Activated CD4-positive, alpha-beta memory T cell treated with anti-CD3 and anti-CD28 coated beads, Interleukin-2, amount 10 ng/mL, durations not matched to agents 7 days and 5 days (primary cell): ENCODE results near the gene KRI1. TPM values are rescaled to one million over a fixed set of nuclear protein-coding genes. Genes with fewer than 3 reads are reported as not detected.
"Not testable (repeated sequence)": the region's sequence is repeated elsewhere in the genome, so short reads cannot be mapped to it uniquely, and the experiment has no call there.

ENCODE experiments used
- CTCF ChIA-PET: fragments of 350-600 bp; sonication (Branson Sonifier 250); formaldehyde crosslinking; loops from one replicate; lab custom pipeline; 2021; ENCODE audit warnings: antibody characterized with exemption, inconsistent platforms; lab: Charles Lee
- POLR2A ChIA-PET: fragments of 350-600 bp; sonication (Branson Sonifier 250); formaldehyde crosslinking; loops from one replicate; lab custom pipeline; 2021; ENCODE audit warnings: antibody characterized with exemption; lab: Charles Lee
- DNase-seq: peaks from one replicate; pipeline ENCODE4 v3.0.0-alpha.2; 2020
- H3K27ac Mint-ChIP-seq: one replicate; pipeline ENCODE4 v1.8.0; 2021; ENCODE audit warnings: mild to moderate bottlenecking, mixed read lengths
- H3K27me3 Mint-ChIP-seq: one replicate; pipeline ENCODE4 v1.8.0; 2021; ENCODE audit warnings: mixed read lengths
- H3K36me3 Mint-ChIP-seq: one replicate; pipeline ENCODE4 v1.8.0; 2021; ENCODE audit warnings: low read depth, mixed read lengths
- H3K4me1 Mint-ChIP-seq: one replicate; pipeline ENCODE4 v1.8.0; 2021; ENCODE audit warnings: mixed read lengths
- H3K4me3 Mint-ChIP-seq: one replicate; pipeline ENCODE4 v1.8.0; 2021; ENCODE audit warnings: mild to moderate bottlenecking, mixed read lengths
- H3K9me3 Mint-ChIP-seq: one replicate; pipeline ENCODE4 v1.8.0; 2021; ENCODE audit warnings: mixed read lengths
- total RNA-seq, 2 experiments: library from RNA; stranded (reverse); gene quantifications; one replicate each; pipeline ENCODE4 v1.2.3, GENCODE V29; 2021

KRI1 gene
- total RNA-seq, 2 experiments from 2014 or later, result 45.5 TPM

GRCh38 chr19:10593148-10593547 lies 27.3 kb upstream of the KRI1 start:
- no peak overlapping the region for H3K27ac Mint-ChIP-seq
- H3K27me3 Mint-ChIP-seq, result peaks cover 5% of the 10 kb centered on the region
- H3K4me1 Mint-ChIP-seq, result peaks cover 27% of the 10 kb centered on the region
- CTCF ChIA-PET, result interaction anchor here (0.9 to 2.2 kb wide), 2 partner anchors 12 to 51 kb away, joined by 4 to 8 read pairs; no protein-coding TSS in a partner anchor
- H3K9me3 Mint-ChIP-seq, result no peaks in the 10 kb centered on the region
- H3K4me3 Mint-ChIP-seq, result no peak overlapping the region
- no peak for DNase-seq
- no peaks in the 10 kb centered on the region for H3K36me3 Mint-ChIP-seq
- POLR2A ChIA-PET, result interaction anchor here (1.4 kb wide), 1 partner anchor 10 kb away, joined by 6 read pairs; no protein-coding TSS in a partner anchor

- Mint-ChIP-seq H3K4me3 (no peak overlapping the region), H3K27ac (no peak overlapping the region), H3K27me3 (peaks cover 21% of the 10 kb centered on the region), H3K9me3 (no peaks in the 10 kb centered on the region), H3K36me3 (peaks cover 6% of the 10 kb centered on the region), H3K4me1 (peaks cover 22% of the 10 kb centered on the region)
- no peak for DNase-seq
- ChIA-PET CTCF (no interaction called here), POLR2A (interaction anchor here (2.9 kb wide), 1 partner anchor 15 kb away, joined by 15 read pairs; no protein-coding TSS in a partner anchor)
Measured at GRCh38 chr19:10587839-10588150, 22.0 kb upstream of the KRI1 start.

DNA sequence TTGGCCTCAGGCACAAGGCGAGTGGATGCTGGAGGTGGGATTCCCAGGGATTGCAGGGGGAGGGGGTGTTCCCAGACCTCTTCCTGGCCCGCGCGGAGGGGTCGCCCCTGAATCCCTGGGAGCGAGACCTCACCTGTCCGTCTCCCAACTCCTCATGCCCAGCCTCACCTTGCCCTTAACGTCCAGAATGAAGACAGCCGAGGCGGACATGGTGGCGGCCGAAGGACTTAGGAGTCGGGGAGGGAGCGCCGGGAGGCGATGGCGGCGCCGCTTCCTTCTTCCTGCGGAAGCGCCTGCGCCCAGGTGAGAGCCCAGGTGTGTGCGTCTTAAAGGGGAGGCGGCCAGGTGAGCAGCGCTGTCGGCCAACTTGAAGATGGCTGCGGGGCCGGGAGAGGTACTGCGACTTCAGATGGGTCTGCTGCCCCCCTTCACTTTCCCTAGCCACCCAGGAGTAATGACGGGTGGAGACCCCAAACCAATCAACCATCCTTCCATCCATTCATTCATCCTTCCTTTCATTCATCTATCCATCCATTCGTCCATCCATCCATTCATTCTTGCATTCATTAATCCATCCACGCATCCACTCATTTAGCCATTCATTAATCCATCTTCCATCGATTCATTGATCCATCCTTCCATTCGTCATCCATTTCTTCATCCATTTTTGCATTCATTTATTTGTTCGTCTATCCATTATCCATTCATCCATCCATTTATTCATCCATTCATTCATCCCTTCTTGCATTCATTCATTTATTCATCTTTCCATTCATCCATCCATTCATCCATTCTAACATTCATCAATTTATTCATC lies 21.4 kb upstream of the KRI1 start, which contains the start of gene AP1M2:
AP1M2 (minus strand) TSS at position 291 of the 817 bp plus-strand sequence; CDS start at position 210, 81 bp downstream.
- peaks cover 6% of the 10 kb centered on the region for H3K36me3 Mint-ChIP-seq
- H3K9me3 Mint-ChIP-seq, result no peaks in the 10 kb centered on the region
- CTCF ChIA-PET, result no interaction called here
- H3K4me3 Mint-ChIP-seq, result no peak within 1 kb of the TSS
- H3K27ac Mint-ChIP-seq, result no peak within 1 kb of the TSS
- H3K4me1 Mint-ChIP-seq, result peaks cover 22% of the 10 kb centered on the region
- POLR2A ChIA-PET, result no interaction called here
- DNase-seq, result no peak
- H3K27me3 Mint-ChIP-seq, result peaks cover 21% of the 10 kb centered on the region

DNA sequence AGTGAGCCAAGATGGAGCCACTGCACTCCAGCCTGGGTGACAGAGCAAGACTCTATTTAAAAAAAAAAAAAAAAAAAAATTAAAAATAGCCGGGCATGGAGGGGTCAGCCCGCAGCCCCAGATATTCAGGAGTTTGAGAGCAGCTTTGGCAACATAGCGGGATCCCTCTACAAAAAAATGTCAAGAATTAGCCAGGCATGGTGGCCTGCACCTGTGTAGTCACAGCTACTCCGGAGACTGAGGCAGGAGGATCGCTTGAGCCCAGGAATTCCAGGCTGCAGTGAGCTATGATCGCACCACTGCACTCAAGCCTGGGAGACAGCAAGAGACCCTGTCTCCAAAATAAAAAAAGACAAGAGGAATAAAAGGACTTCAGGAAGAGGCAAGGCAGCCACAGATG lies 20.6 kb upstream of the KRI1 start:
- Mint-ChIP-seq H3K9me3 (no peaks in the 10 kb centered on the region), H3K4me3 (no peak overlapping the region), H3K27ac (no peak overlapping the region), H3K27me3 (peaks cover 21% of the 10 kb centered on the region), H3K4me1 (peaks cover 22% of the 10 kb centered on the region), H3K36me3 (peaks cover 6% of the 10 kb centered on the region)
- ChIA-PET POLR2A (no interaction called here), CTCF (interaction anchor here (2.7 kb wide), 1 partner anchor 58 kb away, joined by 15 read pairs; no protein-coding TSS in a partner anchor)
- no peak for DNase-seq

- ChIA-PET POLR2A (interaction anchor here (0.9 to 1.5 kb wide), 3 partner anchors 20 to 117 kb away, joined by 3 to 5 read pairs (median 4); no protein-coding TSS in a partner anchor), CTCF (interaction anchor here (0.7 to 5.6 kb wide), 5 partner anchors 21 to 116 kb away, joined by 4 to 230 read pairs (median 15); partner anchors contain the start of gene QTRT1)
- peaks cover 6% of the 10 kb centered on the region for H3K36me3 Mint-ChIP-seq
- H3K27ac Mint-ChIP-seq, result no peak overlapping the region
- no peak overlapping the region for H3K4me3 Mint-ChIP-seq
- H3K4me1 Mint-ChIP-seq, result peaks cover 27% of the 10 kb centered on the region
- DNase-seq, result no peak
- H3K27me3 Mint-ChIP-seq, result peaks cover 18% of the 10 kb centered on the region
- no peaks in the 10 kb centered on the region for H3K9me3 Mint-ChIP-seq
Measured at GRCh38 chr19:10583036-10583776, 17.4 kb upstream of the KRI1 start.

DNA sequence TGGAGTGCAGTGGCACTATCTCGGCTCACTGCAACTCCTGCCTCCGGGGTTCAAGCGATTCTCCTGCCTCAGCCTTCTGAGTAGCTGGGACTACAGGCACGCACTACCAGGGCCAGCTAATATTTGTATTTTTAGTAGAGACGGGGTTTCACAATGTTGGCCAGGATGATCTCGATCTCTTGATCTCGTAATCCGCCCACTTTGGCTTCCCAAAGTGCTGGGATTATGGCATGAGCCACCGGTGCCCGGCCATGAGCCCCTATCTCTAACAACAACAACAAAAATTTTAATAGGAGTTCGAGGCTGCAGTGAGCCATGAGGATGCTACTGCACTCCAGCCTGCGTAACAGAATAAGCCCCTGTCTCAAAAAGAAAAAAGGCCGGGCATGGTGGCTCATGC lies 16.3 kb upstream of the KRI1 start:
- Mint-ChIP-seq H3K4me3 (no peak overlapping the region), H3K27ac (no peak overlapping the region), H3K36me3 (no peaks in the 10 kb centered on the region), H3K9me3 (no peaks in the 10 kb centered on the region), H3K4me1 (peaks cover 21% of the 10 kb centered on the region), H3K27me3 (peaks cover 9% of the 10 kb centered on the region)
- CTCF ChIA-PET, result interaction anchor here (0.9 to 5.6 kb wide), 23 partner anchors 15 to 135 kb away, joined by 3 to 230 read pairs (median 7); partner anchors contain the start of genes DNM2, KRI1, QTRT1 and S1PR5
- POLR2A ChIA-PET, result interaction anchor here (0.9 to 2.1 kb wide), 5 partner anchors 21 to 118 kb away, joined by 3 to 20 read pairs (median 5); no protein-coding TSS in a partner anchor
- no peak for DNase-seq

DNA sequence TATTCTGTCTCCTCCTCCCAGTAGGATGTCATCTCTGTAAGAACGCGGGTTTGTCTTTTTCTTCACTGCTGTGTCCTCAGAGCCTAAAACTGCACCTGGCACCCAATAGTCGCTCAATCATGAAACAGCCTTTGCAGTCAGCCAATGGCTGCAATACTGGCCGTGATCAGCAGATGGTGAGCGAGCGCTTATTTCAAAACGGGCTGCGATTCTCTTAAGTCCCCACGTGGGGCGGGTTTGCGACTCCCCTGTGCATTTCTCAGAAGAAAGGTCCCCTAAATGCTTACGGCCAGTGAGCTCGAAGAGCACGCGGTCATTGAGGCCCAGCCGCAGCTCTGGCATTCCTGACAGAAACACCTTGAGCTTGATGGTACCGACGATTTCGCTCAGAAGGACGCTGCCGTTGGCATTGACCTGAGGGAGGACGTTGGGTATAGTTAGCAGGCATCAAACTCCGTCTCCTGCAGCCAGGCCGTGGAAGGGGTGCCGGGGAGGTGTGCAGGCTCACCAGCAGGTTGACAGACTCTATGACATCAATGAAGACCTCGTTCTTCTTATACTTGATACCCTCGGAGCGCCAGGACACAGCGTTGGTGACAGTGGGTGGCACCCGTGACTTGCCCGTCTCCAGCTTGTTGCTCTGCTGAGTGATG lies 15.3 kb upstream of the KRI1 start:
- Mint-ChIP-seq H3K27me3 (peaks cover 1% of the 10 kb centered on the region), H3K36me3 (no peaks in the 10 kb centered on the region), H3K27ac (no peak overlapping the region), H3K4me1 (peaks cover 21% of the 10 kb centered on the region), H3K9me3 (no peaks in the 10 kb centered on the region), H3K4me3 (no peak overlapping the region)
- peak; percentile 93 for DNase-seq
- CTCF ChIA-PET, result interaction anchor here (0.7 to 5.6 kb wide), 40 partner anchors 8 to 265 kb away, joined by 3 to 230 read pairs (median 6); partner anchors contain the start of genes CDC37, CDKN2D, DNM2 and KRI1
- POLR2A ChIA-PET, result interaction anchor here (0.6 to 2.1 kb wide), 10 partner anchors 22 to 119 kb away, joined by 3 to 20 read pairs (median 4); no protein-coding TSS in a partner anchor

DNA sequence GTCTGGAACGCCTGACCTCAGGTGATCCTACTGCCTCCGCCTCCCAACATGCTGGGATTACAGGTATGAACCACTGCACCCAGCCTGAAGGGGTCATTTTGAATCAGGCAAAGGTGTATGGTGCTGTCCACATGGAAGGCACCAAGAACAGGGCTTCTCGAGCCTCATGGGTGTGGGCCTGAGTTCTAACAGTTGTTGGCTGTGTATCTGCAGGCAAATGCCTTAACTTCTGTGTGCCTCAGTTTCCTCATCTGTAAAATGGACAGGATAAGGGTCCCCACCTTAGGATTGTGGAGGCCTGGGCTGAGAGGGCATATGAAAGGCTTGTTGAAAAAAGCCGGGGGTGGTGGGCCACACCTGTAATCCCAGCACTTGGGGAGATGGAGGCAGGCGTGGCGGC lies 12.1 kb upstream of the KRI1 start:
- CTCF ChIA-PET, result interaction anchor here (5.1 to 5.6 kb wide), 2 partner anchors 68 to 121 kb away, joined by 137 to 230 read pairs; partner anchors contain the start of gene QTRT1

GRCh38 chr19:10575011-10575716 lies 9.4 kb upstream of the KRI1 start:
- POLR2A ChIA-PET, result interaction anchor here (1.0 to 1.5 kb wide), 3 partner anchors 21 to 126 kb away, joined by 3 to 4 read pairs (median 3); partner anchors contain the start of gene QTRT1

More for the DNA sequence above, 12.1 kb upstream of the KRI1 start:
- H3K4me3 Mint-ChIP-seq, result no peak overlapping the region
- no peaks in the 10 kb centered on the region for H3K9me3 Mint-ChIP-seq
- H3K4me1 Mint-ChIP-seq, result peaks cover 19% of the 10 kb centered on the region
- POLR2A ChIA-PET, result no interaction called here
- H3K27me3 Mint-ChIP-seq, result peaks cover 1% of the 10 kb centered on the region
- DNase-seq, result no peak
- H3K36me3 Mint-ChIP-seq, result no peaks in the 10 kb centered on the region
- H3K27ac Mint-ChIP-seq, result no peak overlapping the region

DNA sequence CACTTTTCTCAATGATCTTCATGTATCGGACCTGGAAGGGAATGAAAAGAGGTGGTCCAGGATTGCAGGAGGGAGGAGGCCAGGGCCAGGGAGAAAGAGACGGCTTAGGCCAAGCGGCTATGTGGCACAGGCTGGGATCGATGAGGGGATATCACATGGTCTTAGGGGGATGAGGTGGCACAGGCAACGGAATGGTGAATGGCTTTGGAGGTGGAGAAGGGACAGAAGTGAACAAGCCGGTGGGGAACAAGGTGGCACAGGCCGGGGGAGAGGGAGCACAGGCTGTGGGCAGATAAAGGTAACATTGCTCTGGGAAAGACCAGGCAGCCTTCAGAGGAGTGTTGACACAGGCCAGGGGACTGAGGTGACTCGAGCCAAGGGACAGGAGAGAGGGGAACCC lies 8.7 kb upstream of the KRI1 start:
- no peaks in the 10 kb centered on the region for H3K36me3 Mint-ChIP-seq
- H3K4me1 Mint-ChIP-seq, result peaks cover 29% of the 10 kb centered on the region
- no peaks in the 10 kb centered on the region for H3K27me3 Mint-ChIP-seq
- ChIA-PET POLR2A (interaction anchor here (1.0 to 1.5 kb wide), 2 partner anchors 21 to 127 kb away, joined by 3 to 4 read pairs; partner anchors contain the start of gene QTRT1), CTCF (no interaction called here)
- H3K4me3 Mint-ChIP-seq, result no peak overlapping the region
- DNase-seq, result no peak
- H3K9me3 Mint-ChIP-seq, result no peaks in the 10 kb centered on the region
- H3K27ac Mint-ChIP-seq, result peak overlapping the region; percentile 3

More at GRCh38 chr19:10575011-10575716, 9.4 kb upstream of the KRI1 start:
- H3K4me3 Mint-ChIP-seq, result no peak overlapping the region
- DNase-seq, result peak; percentile 36
- CTCF ChIA-PET, result interaction anchor here (1.1 to 1.2 kb wide), 4 partner anchors 69 to 125 kb away, joined by 4 to 6 read pairs (median 5); no protein-coding TSS in a partner anchor
- no peaks in the 10 kb centered on the region for H3K27me3 Mint-ChIP-seq
- H3K4me1 Mint-ChIP-seq, result peaks cover 23% of the 10 kb centered on the region
- H3K36me3 Mint-ChIP-seq, result no peaks in the 10 kb centered on the region
- H3K27ac Mint-ChIP-seq, result peak overlapping the region; percentile 49
- H3K9me3 Mint-ChIP-seq, result no peaks in the 10 kb centered on the region

DNA sequence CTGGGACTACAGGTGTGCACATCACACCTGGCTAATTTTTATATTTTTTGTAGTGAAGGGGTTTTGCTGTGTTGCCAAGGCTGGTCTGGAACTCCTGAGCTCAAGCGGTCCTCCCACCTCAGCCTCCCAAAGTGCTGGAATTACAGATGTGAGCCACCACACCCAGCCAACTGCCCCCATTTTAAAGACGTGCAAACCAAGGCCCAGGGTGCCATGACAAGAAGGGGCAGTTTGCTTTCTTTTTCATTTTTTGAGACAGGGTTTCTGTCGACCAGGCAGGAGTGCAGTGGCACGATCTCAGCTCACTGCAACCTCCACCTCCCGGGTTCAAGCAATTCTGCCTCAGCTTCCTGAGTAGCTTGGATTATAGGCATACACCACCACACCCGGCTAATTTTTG lies 8.0 kb upstream of the KRI1 start:
- DNase-seq, H3K36me3 Mint-ChIP-seq, H3K27ac Mint-ChIP-seq, H3K27me3 Mint-ChIP-seq, H3K9me3 Mint-ChIP-seq, H3K4me3 Mint-ChIP-seq: not testable (repeated sequence)
- POLR2A ChIA-PET, result interaction anchor here (1.4 kb wide), 1 partner anchor 79 kb away, joined by 3 read pairs; no protein-coding TSS in a partner anchor
- CTCF ChIA-PET, result interaction anchor here (1.1 to 3.0 kb wide), 4 partner anchors 20 to 71 kb away, joined by 3 to 13 read pairs (median 8); no protein-coding TSS in a partner anchor
- peaks cover 34% of the 10 kb centered on the region for H3K4me1 Mint-ChIP-seq
